Endothelial cell of umbilical vein (primary cell): ENCODE data around the gene PID1. TPM values are rescaled to one million over a fixed set of nuclear protein-coding genes. Genes with fewer than 3 reads are reported as not detected.

ENCODE experiments used
- BruUV-seq: library from RNA; stranded (reverse); fragments of 400-500 nt; replicated peaks from 2 replicates; lab custom pipeline; 2021; lab: Mats Ljungman, UMichigan
- CTCF ChIA-PET: fragments of 300-600, 350-600 bp; sonication (Branson Sonifier 250); formaldehyde crosslinking; loops from one replicate; lab custom pipeline; 2021; ENCODE audit warnings: antibody characterized with exemption, inconsistent platforms; lab: Charles Lee
- POLR2A ChIA-PET: fragments of 300-600, 350-600 bp; sonication (Branson Sonifier 250); formaldehyde crosslinking; loops from one replicate; lab custom pipeline; 2021; ENCODE audit warnings: antibody characterized with exemption, inconsistent platforms; lab: Charles Lee
- DNase-seq: peaks from one replicate; pipeline ENCODE4 v3.0.0-alpha.2; 2011; ENCODE audit warnings: low read depth, low spot score
- FAIRE-seq: peaks from 2 replicates; lab custom pipeline; 2011; peaks lifted over from hg19 to GRCh38; lab: Jason Lieb, UNC
- H2AFZ ChIP-seq: 2 replicates; pipeline ENCODE4 v1.6.0; 2012; ENCODE audit warnings: low read depth, low read length, control low read depth, inconsistent platforms
- H3K27ac ChIP-seq: 2 replicates; pipeline ENCODE4 v1.5.1; 2011; ENCODE audit warnings: low read depth, mild to moderate bottlenecking, control low read depth, low read length, moderate library complexity; ENCODE audit not compliant: insufficient read depth
- H3K27me3 ChIP-seq, 2 experiments: 2 replicates each; pipeline versions ENCODE4 v1.6.0 to v1.6.1; 2011; ENCODE audit warnings: low read length in 2 of 2, mixed read lengths in 1 of 2; ENCODE audit not compliant: control insufficient read depth in 2 of 2, insufficient read depth in 2 of 2
- H3K36me3 ChIP-seq, 2 experiments: 2 replicates in 1 of 2; 3 replicates in 1 of 2; pipeline ENCODE4 v1.5.1; 2011; ENCODE audit warnings: low read length in 2 of 2, mild to moderate bottlenecking in 1 of 2, moderate library complexity in 1 of 2; ENCODE audit not compliant: control insufficient read depth in 2 of 2, insufficient read depth in 2 of 2; ENCODE audit errors: extremely low read depth in 1 of 2
- H3K4me1 ChIP-seq: 3 replicates; pipeline ENCODE4 v1.5.1; 2011; ENCODE audit warnings: mild to moderate bottlenecking, low read length; ENCODE audit not compliant: control insufficient read depth, insufficient read depth; ENCODE audit errors: extremely low read depth
- H3K4me2 ChIP-seq: 2 replicates; pipeline ENCODE4 v1.6.1; 2011; ENCODE audit warnings: low read length, control low read depth, mixed read lengths; ENCODE audit not compliant: insufficient read depth
- H3K4me3 ChIP-seq, 3 experiments: fragments of 200-600 bp in 1 of 3; sonication (generic), shearing (Covaris generic) in 1 of 3; replicated peaks in 1 of 3; 2 replicates each; pipeline ENCODE4 v1.5.1; 2011 to 2016; ENCODE audit warnings: control low read depth in 3 of 3, low read length in 3 of 3, mild to moderate bottlenecking in 2 of 3, inconsistent platforms in 1 of 3, low read depth in 1 of 3, moderate library complexity in 1 of 3; ENCODE audit not compliant: insufficient read depth in 1 of 3
- H3K79me2 ChIP-seq: 2 replicates; pipeline ENCODE4 v1.6.0; 2012; ENCODE audit warnings: low read length, inconsistent platforms; ENCODE audit not compliant: control insufficient read depth, insufficient read depth
- H3K9ac ChIP-seq: replicated peaks from 2 replicates; pipeline ENCODE3; 2011; ENCODE audit warnings: low read length, control low read depth; ENCODE audit not compliant: insufficient read depth; ENCODE audit errors: extremely low read depth
- H3K9me1 ChIP-seq: replicated peaks from 3 replicates; pipeline ENCODE4 v1.6.0; 2011; ENCODE audit warnings: mild to moderate bottlenecking, low read length; ENCODE audit not compliant: control insufficient read depth, insufficient read depth; ENCODE audit errors: extremely low read depth
- H3K9me3 ChIP-seq: replicated peaks from 2 replicates; pipeline ENCODE4 v1.5.1; 2012; ENCODE audit warnings: low read length, inconsistent platforms; ENCODE audit not compliant: control insufficient read depth, insufficient read depth
- H4K20me1 ChIP-seq: replicated peaks from 2 replicates; pipeline ENCODE3; 2011; ENCODE audit warnings: mild to moderate bottlenecking, low read length; ENCODE audit not compliant: control insufficient read depth, insufficient read depth; ENCODE audit errors: extremely low read depth
- CTCF ChIP-seq, 2 donors: IDR thresholded peaks; 1 replicate in 1 of 2; 2 replicates in 1 of 2; pipeline ENCODE4 v1.5.1; 2011; ENCODE audit warnings: low read length in 2 of 2, mild to moderate bottlenecking in 2 of 2, moderate library complexity in 2 of 2, control low read depth in 1 of 2, inconsistent platforms in 1 of 2, low read depth in 1 of 2; ENCODE audit not compliant: insufficient read depth in 1 of 2; ENCODE audit errors: extremely low read depth in 1 of 2
- EZH2 ChIP-seq: IDR thresholded peaks from 2 replicates; pipeline ENCODE4 v1.6.1; 2012; ENCODE audit warnings: borderline replicate concordance, low read depth, mild to moderate bottlenecking, moderate library complexity, low read length, inconsistent platforms; ENCODE audit not compliant: severe bottlenecking
- FOS ChIP-seq: IDR thresholded peaks from 2 replicates; pipeline ENCODE4 v1.6.1; 2011; ENCODE audit warnings: mild to moderate bottlenecking, low read length, moderate library complexity, borderline replicate concordance; ENCODE audit not compliant: insufficient read depth
- GATA2 ChIP-seq: IDR thresholded peaks from 2 replicates; pipeline ENCODE4 v1.7.0; 2011; ENCODE audit warnings: low read depth, mild to moderate bottlenecking, moderate library complexity, mixed read lengths, low read length; ENCODE audit not compliant: insufficient read length, insufficient read depth
- JUN ChIP-seq: IDR thresholded peaks from 2 replicates; pipeline ENCODE4 v1.6.1; 2011; ENCODE audit warnings: borderline replicate concordance, low read depth; ENCODE audit not compliant: insufficient read length, insufficient read depth
- MYC ChIP-seq: IDR thresholded peaks from one replicate; pipeline ENCODE4 v1.6.1; 2011; ENCODE audit warnings: mild to moderate bottlenecking, low read depth, low read length
- POLR2A ChIP-seq: IDR thresholded peaks from 2 replicates; pipeline ENCODE4 v1.6.1; 2012; ENCODE audit warnings: low read depth, mild to moderate bottlenecking, control low read depth, low read length
- POLR2AphosphoS5 ChIP-seq: IDR thresholded peaks from 2 replicates; pipeline ENCODE4 v1.6.1; 2012; ENCODE audit warnings: low read depth, mild to moderate bottlenecking, control low read depth, low read length, moderate library complexity; ENCODE audit not compliant: insufficient read depth
- dilution Hi-C: fragments of 300-500 bp; cut with MboI; formaldehyde crosslinking; loops from one replicate; pipeline ENCODE4 v1.15.0; 2019; ENCODE audit warnings: low sequenced_read_pairs; ENCODE audit not compliant: extremely low pct_ligation_motif_present
- intact Hi-C: fragments of 100-400 bp; cut with micrococcal nuclease; formaldehyde crosslinking; loops from one replicate; pipeline ENCODE4 v1.10.0; 2022
- polyA plus RNA-seq, 4 experiments: library from polyadenylated mRNA; depleted of rRNA in 3 of 4; stranded (reverse) in 3 of 4; unstranded in 1 of 4; fragments of >200 nt; gene quantifications; 2 replicates each; pipeline versions ENCODE4 v1.2.1 to v1.2.3, GENCODE V29; 2011 to 2012; ENCODE audit warnings: missing spikeins in 1 of 4
- total RNA-seq: library from RNA; stranded (reverse); gene quantifications from 2 replicates; pipeline ENCODE4 v1.2.3, GENCODE V29; 2021
- TF ChIP-seq, protein P1 (sequence below): IDR thresholded peaks from 2 replicates; pipeline ENCODE4 v1.6.1; 2011; ENCODE audit not compliant: insufficient read depth, insufficient read length

PID1 gene
- total and polyA plus RNA-seq, 2 donors (not counting 3 experiments of a cell fraction or from before 2014, with no cell fraction given), result not detected

GRCh38 chr2:228986961-228987360 is 284.1 kb downstream of the PID1 start:
- FAIRE-seq, result no peak
- no TSS peak for BruUV-seq
- Histone ChIP-seq H3K36me3 (no peaks in the 10 kb centered on the region), H3K9me1 (no peaks in the 10 kb centered on the region), H3K4me1 (no peaks in the 10 kb centered on the region), H3K79me2 (no peaks in the 10 kb centered on the region), H2AFZ (no peak overlapping the region), H3K9ac (no peak overlapping the region), H4K20me1 (no peaks in the 10 kb centered on the region), H3K9me3 (no peaks in the 10 kb centered on the region), H3K27ac (no peak overlapping the region), H3K4me2 (no peak overlapping the region), H3K4me3 (no peak overlapping the region), H3K27me3 (no peaks in the 10 kb centered on the region)
- ChIA-PET CTCF (no interaction called here), POLR2A (no interaction called here)
- TF ChIP-seq GATA2 (no peak), EZH2 (no peak)
- intact Hi-C loops, result no loop called here
- dilution Hi-C loops, result no loop called here
- no peak for DNase-seq

DNA sequence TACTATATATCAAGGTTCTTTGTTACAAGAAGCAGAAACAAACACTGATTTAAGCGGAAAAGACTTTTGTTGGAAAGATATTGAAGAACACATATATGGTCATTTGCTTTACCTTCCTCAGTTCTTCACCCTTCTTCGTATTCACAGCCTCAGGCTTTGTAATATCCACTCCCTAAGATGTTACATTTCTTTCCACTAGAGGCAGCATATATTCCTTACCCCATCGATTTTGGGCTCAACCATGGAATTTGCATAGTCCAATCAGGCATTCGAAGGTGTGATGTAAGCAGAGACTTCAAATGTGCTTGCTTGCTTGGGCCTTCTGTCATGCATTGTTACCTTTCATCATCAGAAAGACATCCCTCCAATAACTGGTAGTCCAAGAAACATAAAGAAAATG is 287.4 kb downstream of the PID1 start:
- Histone ChIP-seq H3K9ac (no peak overlapping the region), H3K27ac (no peak overlapping the region), H3K9me1 (no peaks in the 10 kb centered on the region), H4K20me1 (no peaks in the 10 kb centered on the region), H3K79me2 (no peaks in the 10 kb centered on the region), H3K4me2 (no peak overlapping the region), H3K4me3 (no peak overlapping the region), H3K36me3 (no peaks in the 10 kb centered on the region), H3K4me1 (no peaks in the 10 kb centered on the region), H3K9me3 (no peaks in the 10 kb centered on the region), H2AFZ (no peak overlapping the region), H3K27me3 (no peaks in the 10 kb centered on the region)
- ChIA-PET CTCF (no interaction called here), POLR2A (no interaction called here)
- BruUV-seq, result no TSS peak
- no peak for TF ChIP-seq EZH2
- no peak for TF ChIP-seq JUN
- TF ChIP-seq, protein P1, sequence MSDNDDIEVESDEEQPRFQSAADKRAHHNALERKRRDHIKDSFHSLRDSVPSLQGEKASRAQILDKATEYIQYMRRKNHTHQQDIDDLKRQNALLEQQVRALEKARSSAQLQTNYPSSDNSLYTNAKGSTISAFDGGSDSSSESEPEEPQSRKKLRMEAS, result no peak
- TF ChIP-seq CTCF (IDR thresholded peaks at IDR 0.05; ENCODE audit: extremely low read depth in 1 of 2, insufficient read depth in 1 of 2, low read depth in 1 of 2, low read length in 2 of 2), result no peak
- TF ChIP-seq GATA2, result no peak
- TF ChIP-seq FOS, result no peak
- TF ChIP-seq POLR2AphosphoS5, result no peak
- no peak for TF ChIP-seq MYC
- TF ChIP-seq POLR2A, result no peak
- dilution Hi-C loops, result no loop called here
- no peak for FAIRE-seq
- intact Hi-C loops, result loop anchor here (5.0 kb wide), 1 partner anchor 1491 kb away; no protein-coding TSS in a partner anchor
- no peak for DNase-seq
